Measurements from ENCODE around the gene MN1.

Gene MN1

GRCh38 chr22:27709919-27710675 lies 91.5 kb downstream of the MN1 start:
- no peak for DNase-seq

GRCh38 chr22:27706489-27706888 lies 95.1 kb downstream of the MN1 start:
- DNase-seq, result no peak

DNA sequence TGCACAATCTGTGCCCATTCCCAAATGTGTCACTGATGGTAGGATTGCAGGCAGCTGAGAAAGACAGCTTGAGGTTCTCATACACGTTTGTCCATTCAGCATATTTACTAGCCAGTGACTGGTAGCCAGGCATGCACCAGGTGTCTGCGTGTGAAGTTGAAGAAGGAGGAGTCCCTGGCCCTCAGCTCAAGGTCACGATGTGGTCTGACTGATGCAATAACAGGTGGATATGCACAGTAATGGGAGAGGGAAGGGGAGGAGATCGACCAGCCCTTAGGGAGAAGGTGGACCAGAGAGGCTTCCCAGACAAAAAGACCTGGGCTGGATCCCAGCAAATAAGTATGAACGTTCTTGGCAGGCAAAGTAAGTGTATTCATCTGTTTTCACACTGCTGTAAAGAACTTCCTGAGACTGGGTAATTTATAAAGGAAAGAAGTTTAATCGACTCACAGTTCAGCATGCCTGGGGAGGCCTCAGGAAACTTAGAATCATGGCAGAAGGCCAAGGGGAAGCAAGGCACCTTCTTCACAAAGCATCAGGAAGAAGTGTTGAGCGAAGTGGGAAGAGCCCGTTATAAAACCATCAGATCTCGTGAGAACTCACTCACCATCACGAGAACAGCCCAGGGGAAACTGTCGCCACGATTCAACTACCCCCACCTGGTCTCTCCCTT lies 96.0 kb downstream of the MN1 start:
- DNase-seq, result no peak

- DNase-seq, result no peak
Measured at GRCh38 chr22:27704581-27704980, 97.0 kb downstream of the MN1 start.

GRCh38 chr22:27699383-27700019 lies 102.1 kb downstream of the MN1 start:
- DNase-seq, result no peak

DNA sequence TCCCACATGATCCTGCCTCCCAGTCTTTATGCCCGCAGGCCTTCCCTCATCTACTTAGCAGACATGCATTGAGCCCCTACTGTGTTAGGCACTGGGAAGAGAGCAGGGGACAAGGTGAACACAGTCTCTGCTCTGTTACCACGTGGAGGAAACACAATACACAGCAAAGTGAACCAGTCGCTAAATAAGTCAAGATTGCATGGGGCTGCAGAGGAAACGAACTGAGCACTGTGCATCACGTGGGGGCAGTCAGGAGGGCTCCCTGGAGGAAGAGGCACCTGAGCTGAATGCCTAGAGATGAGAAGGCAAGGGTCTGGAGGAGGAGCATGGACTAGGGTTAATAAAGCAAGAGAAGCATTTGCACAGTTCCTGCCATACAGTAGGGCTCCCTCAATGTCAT lies 102.7 kb downstream of the MN1 start:
- DNase-seq, result no peak
